ENCODE results near the gene DPF1.

DPF1 gene

GRCh38 chr19:38194061-38194701 lies 29.8 kb downstream of the DPF1 start:
- H3K9ac ChIP-seq (ENCODE audit: insufficient read length), result no peak overlapping the region
- H3K27ac ChIP-seq, result no peak overlapping the region
- TF ChIP-seq FOXP2 (optimal IDR thresholded peaks at IDR 0.05; ENCODE audit: control extremely low read depth, extremely low read length, insufficient read depth), result no peak
- TF ChIP-seq POLR2AphosphoS5 (IDR thresholded peaks at IDR 0.05; ENCODE audit: borderline replicate concordance, low read depth, low read length), result no peak
- TF ChIP-seq EZH2 (IDR thresholded peaks at IDR 0.05), result no peak
- H3K36me3 ChIP-seq (ENCODE audit: insufficient read depth, low read length), result no peaks in the 10 kb centered on the region
- no peak for DNase-seq (ENCODE audit: low read depth, low spot score)
- no peak overlapping the region for H3K4me3 ChIP-seq
- no peaks in the 10 kb centered on the region for H3K9me3 ChIP-seq (ENCODE audit: low read depth, low read length)

GRCh38 chr19:38193445-38193844 lies 30.6 kb downstream of the DPF1 start:
- Histone ChIP-seq H3K9ac (ENCODE audit: insufficient read length) (no peak overlapping the region), H3K36me3 (ENCODE audit: insufficient read depth, low read length) (no peaks in the 10 kb centered on the region), H3K9me3 (ENCODE audit: low read depth, low read length) (no peaks in the 10 kb centered on the region), H3K4me3 (no peak overlapping the region), H3K27ac (no peak overlapping the region)
- no peak for DNase-seq (ENCODE audit: low read depth, low spot score)
- no peak for TF ChIP-seq POLR2AphosphoS5 (IDR thresholded peaks at IDR 0.05; ENCODE audit: borderline replicate concordance, low read depth, low read length)
- no peak for TF ChIP-seq EZH2 (IDR thresholded peaks at IDR 0.05)
- TF ChIP-seq FOXP2 (optimal IDR thresholded peaks at IDR 0.05; ENCODE audit: control extremely low read depth, extremely low read length, insufficient read depth), result no peak

- no peak for DNase-seq (ENCODE audit: low read depth, low spot score)
- Histone ChIP-seq H3K36me3 (ENCODE audit: insufficient read depth, low read length) (no peaks in the 10 kb centered on the region), H3K4me3 (no peak overlapping the region), H3K9me3 (ENCODE audit: low read depth, low read length) (no peaks in the 10 kb centered on the region), H3K9ac (ENCODE audit: insufficient read length) (no peak overlapping the region), H3K27ac (no peak overlapping the region)
- no peak for TF ChIP-seq EZH2 (IDR thresholded peaks at IDR 0.05)
- TF ChIP-seq POLR2AphosphoS5 (IDR thresholded peaks at IDR 0.05; ENCODE audit: borderline replicate concordance, low read depth, low read length), result no peak
- no peak for TF ChIP-seq FOXP2 (optimal IDR thresholded peaks at IDR 0.05; ENCODE audit: control extremely low read depth, extremely low read length, insufficient read depth)
Observed at GRCh38 chr19:38191747-38192146, 32.3 kb downstream of the DPF1 start.

- Histone ChIP-seq H3K27ac (no peak overlapping the region), H3K4me3 (no peak overlapping the region), H3K36me3 (ENCODE audit: insufficient read depth, low read length) (no peaks in the 10 kb centered on the region), H3K9me3 (ENCODE audit: low read depth, low read length) (no peaks in the 10 kb centered on the region), H3K9ac (ENCODE audit: insufficient read length) (no peak overlapping the region)
- TF ChIP-seq POLR2AphosphoS5 (IDR thresholded peaks at IDR 0.05; ENCODE audit: borderline replicate concordance, low read depth, low read length) (no peak), FOXP2 (optimal IDR thresholded peaks at IDR 0.05; ENCODE audit: control extremely low read depth, extremely low read length, insufficient read depth) (no peak), EZH2 (IDR thresholded peaks at IDR 0.05) (no peak)
- no peak for DNase-seq (ENCODE audit: low read depth, low spot score)
Observed at GRCh38 chr19:38190793-38191192, 33.2 kb downstream of the DPF1 start.

- TF ChIP-seq POLR2AphosphoS5 (IDR thresholded peaks at IDR 0.05; ENCODE audit: borderline replicate concordance, low read depth, low read length) (no peak), EZH2 (IDR thresholded peaks at IDR 0.05) (no peak), FOXP2 (optimal IDR thresholded peaks at IDR 0.05; ENCODE audit: control extremely low read depth, extremely low read length, insufficient read depth) (no peak)
- Histone ChIP-seq H3K36me3 (ENCODE audit: insufficient read depth, low read length) (no peaks in the 10 kb centered on the region), H3K4me3 (no peak overlapping the region), H3K9ac (ENCODE audit: insufficient read length) (no peak overlapping the region), H3K27ac (no peak overlapping the region), H3K9me3 (ENCODE audit: low read depth, low read length) (no peaks in the 10 kb centered on the region)
- DNase-seq (ENCODE audit: low read depth, low spot score), result no peak
Observed at GRCh38 chr19:38190061-38190460, 34.0 kb downstream of the DPF1 start.

GRCh38 chr19:38185562-38185961 lies 38.5 kb downstream of the DPF1 start:
- no peak overlapping the region for H3K27ac ChIP-seq
- H3K4me3 ChIP-seq, result no peak overlapping the region
- TF ChIP-seq POLR2AphosphoS5 (IDR thresholded peaks at IDR 0.05; ENCODE audit: borderline replicate concordance, low read depth, low read length) (no peak), FOXP2 (optimal IDR thresholded peaks at IDR 0.05; ENCODE audit: control extremely low read depth, extremely low read length, insufficient read depth) (no peak), EZH2 (IDR thresholded peaks at IDR 0.05) (no peak)
- DNase-seq (ENCODE audit: low read depth, low spot score), result no peak
- no peaks in the 10 kb centered on the region for H3K36me3 ChIP-seq (ENCODE audit: insufficient read depth, low read length)
- 0 out of 2 replicates have a peak, but pooled peaks cover 5% of the 10 kb centered on the region for H3K9me3 ChIP-seq (ENCODE audit: low read depth, low read length)
- H3K9ac ChIP-seq (ENCODE audit: insufficient read length), result no peak overlapping the region

- no peak overlapping the region for H3K9ac ChIP-seq (ENCODE audit: insufficient read length)
- TF ChIP-seq EZH2 (IDR thresholded peaks at IDR 0.05) (no peak), POLR2AphosphoS5 (IDR thresholded peaks at IDR 0.05; ENCODE audit: borderline replicate concordance, low read depth, low read length) (no peak), FOXP2 (optimal IDR thresholded peaks at IDR 0.05; ENCODE audit: control extremely low read depth, extremely low read length, insufficient read depth) (no peak)
- no peak for DNase-seq (ENCODE audit: low read depth, low spot score)
- 0 out of 2 replicates have a peak, but pooled peaks cover 5% of the 10 kb centered on the region for H3K9me3 ChIP-seq (ENCODE audit: low read depth, low read length)
- no peaks in the 10 kb centered on the region for H3K36me3 ChIP-seq (ENCODE audit: insufficient read depth, low read length)
- no peak overlapping the region for H3K4me3 ChIP-seq
- H3K27ac ChIP-seq, result no peak overlapping the region
Observed at GRCh38 chr19:38184815-38185214, 39.2 kb downstream of the DPF1 start.

GRCh38 chr19:38183251-38183897 lies 40.6 kb downstream of the DPF1 start:
- Histone ChIP-seq H3K4me3 (no peak overlapping the region), H3K9me3 (ENCODE audit: low read depth, low read length) (0 out of 2 replicates have a peak, but pooled peaks cover 5% of the 10 kb centered on the region), H3K9ac (ENCODE audit: insufficient read length) (no peak overlapping the region), H3K27ac (no peak overlapping the region), H3K36me3 (ENCODE audit: insufficient read depth, low read length) (no peaks in the 10 kb centered on the region)
- TF ChIP-seq POLR2AphosphoS5 (IDR thresholded peaks at IDR 0.05; ENCODE audit: borderline replicate concordance, low read depth, low read length), result no peak
- no peak for TF ChIP-seq EZH2 (IDR thresholded peaks at IDR 0.05)
- TF ChIP-seq FOXP2 (optimal IDR thresholded peaks at IDR 0.05; ENCODE audit: control extremely low read depth, extremely low read length, insufficient read depth), result no peak
- no peak for DNase-seq (ENCODE audit: low read depth, low spot score)

Data from SK-N-MC (cell line).